AG09319 (cell line): ENCODE results near the gene YAP1.

Experiments
- DNase-seq: peaks from one replicate; pipeline ENCODE4 v3.0.0-alpha.2; 2010; ENCODE audit warnings: low read depth; ENCODE audit errors: extremely low read depth
- CTCF ChIP-seq: IDR thresholded peaks from 2 replicates; pipeline ENCODE4 v1.5.1; 2011; ENCODE audit warnings: low read depth, mild to moderate bottlenecking, inconsistent platforms, low read length, moderate library complexity

Gene YAP1

GRCh38 chr11:102118937-102119336 is 8.7 kb downstream of the YAP1 start:
- TF ChIP-seq CTCF = no peak
- no peak for DNase-seq

- no peak for TF ChIP-seq CTCF
- no peak for DNase-seq
Measured at GRCh38 chr11:102119997-102120396, 9.8 kb downstream of the YAP1 start.

GRCh38 chr11:102120437-102120973 is 10.3 kb downstream of the YAP1 start:
- DNase-seq = no peak
- no peak for TF ChIP-seq CTCF

GRCh38 chr11:102121329-102121728 is 11.1 kb downstream of the YAP1 start:
- TF ChIP-seq CTCF = no peak
- no peak for DNase-seq

- no peak for DNase-seq
- TF ChIP-seq CTCF = no peak
Measured at GRCh38 chr11:102134597-102134996, 24.4 kb downstream of the YAP1 start.

GRCh38 chr11:102135256-102135655 is 25.0 kb downstream of the YAP1 start:
- no peak for DNase-seq
- TF ChIP-seq CTCF = no peak

GRCh38 chr11:102138223-102138622 is 28.0 kb downstream of the YAP1 start:
- no peak for DNase-seq
- TF ChIP-seq CTCF = no peak
